HFF-Myc (cell line): ENCODE data around the gene TMUB1.

Source experiments
- DNase-seq: peaks from one replicate; pipeline ENCODE4 v3.0.0-alpha.2; 2011; ENCODE audit warnings: low read depth; ENCODE audit errors: extremely low read depth
- H3K4me3 ChIP-seq: replicated peaks from 2 replicates; pipeline ENCODE4 v1.5.1; 2011; ENCODE audit warnings: low read depth, mild to moderate bottlenecking, control low read depth, low read length
- TF ChIP-seq, protein P1 (sequence below): IDR thresholded peaks from 2 replicates; pipeline ENCODE4 v1.5.1; 2012; ENCODE audit warnings: mild to moderate bottlenecking, low read depth, low read length, control low read depth; ENCODE audit errors: missing control alignments

The TMUB1 gene

DNA sequence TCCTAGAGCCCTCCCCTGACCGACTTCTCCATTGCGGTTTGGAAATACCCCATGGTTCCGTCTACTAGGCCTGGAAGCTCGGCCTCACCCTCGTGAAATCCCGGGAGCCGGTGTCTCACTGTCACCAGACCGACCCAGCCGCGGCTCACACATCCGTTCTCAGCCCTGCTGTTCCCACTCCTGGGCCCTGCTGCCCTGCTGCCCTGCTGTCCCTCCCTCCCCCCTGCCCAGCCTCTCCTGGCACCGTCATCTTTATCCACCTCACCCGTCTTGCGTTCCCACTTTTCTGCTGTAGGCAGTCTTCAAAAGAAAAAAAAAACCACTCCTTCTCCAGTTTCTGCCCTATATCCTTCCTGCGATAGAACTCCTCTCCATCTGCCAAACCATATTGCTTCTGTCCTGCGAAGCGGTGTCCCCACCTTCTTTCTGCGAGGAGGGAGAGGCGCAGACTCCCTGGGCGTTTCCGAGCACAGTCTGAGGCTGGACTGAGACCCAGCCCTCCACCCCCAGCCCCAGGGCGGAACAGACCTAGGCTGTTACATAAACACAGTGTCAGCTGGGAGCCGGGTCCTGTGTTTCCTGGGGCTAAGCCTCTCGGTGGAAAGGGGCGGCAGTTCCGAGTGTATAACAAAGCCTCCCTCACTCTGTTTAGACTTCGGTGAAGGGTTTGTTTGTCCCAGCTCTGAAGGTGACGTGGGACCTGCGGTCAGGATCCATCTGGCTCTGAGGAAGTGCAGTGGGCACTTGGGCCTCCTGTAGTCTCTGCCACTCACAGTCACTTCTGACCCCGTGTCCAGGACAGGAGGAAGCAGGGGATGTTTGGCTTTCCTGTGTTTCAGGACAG is 5.8 kb upstream of the TMUB1 start:
- TF ChIP-seq, protein P1, sequence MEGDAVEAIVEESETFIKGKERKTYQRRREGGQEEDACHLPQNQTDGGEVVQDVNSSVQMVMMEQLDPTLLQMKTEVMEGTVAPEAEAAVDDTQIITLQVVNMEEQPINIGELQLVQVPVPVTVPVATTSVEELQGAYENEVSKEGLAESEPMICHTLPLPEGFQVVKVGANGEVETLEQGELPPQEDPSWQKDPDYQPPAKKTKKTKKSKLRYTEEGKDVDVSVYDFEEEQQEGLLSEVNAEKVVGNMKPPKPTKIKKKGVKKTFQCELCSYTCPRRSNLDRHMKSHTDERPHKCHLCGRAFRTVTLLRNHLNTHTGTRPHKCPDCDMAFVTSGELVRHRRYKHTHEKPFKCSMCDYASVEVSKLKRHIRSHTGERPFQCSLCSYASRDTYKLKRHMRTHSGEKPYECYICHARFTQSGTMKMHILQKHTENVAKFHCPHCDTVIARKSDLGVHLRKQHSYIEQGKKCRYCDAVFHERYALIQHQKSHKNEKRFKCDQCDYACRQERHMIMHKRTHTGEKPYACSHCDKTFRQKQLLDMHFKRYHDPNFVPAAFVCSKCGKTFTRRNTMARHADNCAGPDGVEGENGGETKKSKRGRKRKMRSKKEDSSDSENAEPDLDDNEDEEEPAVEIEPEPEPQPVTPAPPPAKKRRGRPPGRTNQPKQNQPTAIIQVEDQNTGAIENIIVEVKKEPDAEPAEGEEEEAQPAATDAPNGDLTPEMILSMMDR = no peak
- peak overlapping the region; percentile 97 for H3K4me3 ChIP-seq
- no peak for DNase-seq

GRCh38 chr7:151088019-151088855 is 4.9 kb upstream of the TMUB1 start:
- H3K4me3 ChIP-seq = peak overlapping the region; percentile 97
- TF ChIP-seq, protein P1 = no peak
- no peak for DNase-seq

GRCh38 chr7:151087245-151088018 is 4.1 kb upstream of the TMUB1 start:
- TF ChIP-seq, protein P1 = no peak
- DNase-seq = no peak
- H3K4me3 ChIP-seq = peak overlapping the region; percentile 97

DNA sequence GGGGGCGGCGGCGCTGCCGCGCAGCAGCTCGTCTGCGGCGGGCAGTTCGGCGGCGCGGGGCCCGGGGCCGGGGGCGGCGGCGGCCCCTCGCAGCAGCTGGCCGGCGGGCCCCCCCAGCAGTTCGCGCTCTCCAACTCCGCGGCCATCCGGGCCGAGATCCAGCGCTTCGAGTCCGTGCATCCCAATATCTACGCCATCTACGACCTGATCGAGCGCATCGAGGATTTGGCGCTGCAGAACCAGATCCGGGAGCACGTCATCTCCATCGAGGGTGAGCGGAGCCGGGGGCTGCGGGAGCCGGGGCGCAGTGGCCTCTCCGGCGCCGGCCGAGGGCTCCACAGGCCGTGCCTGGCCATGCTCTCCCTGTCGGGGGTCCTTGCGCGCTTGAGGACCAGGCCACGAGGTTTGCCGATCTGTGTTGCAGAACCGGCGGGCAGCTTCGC is 3.5 kb upstream of the TMUB1 start:
- no peak for DNase-seq
- peak overlapping the region; percentile 97 for H3K4me3 ChIP-seq
- TF ChIP-seq, protein P1 = no peak

- TF ChIP-seq, protein P1 = no peak
- DNase-seq = no peak
- H3K4me3 ChIP-seq = peak within 1 kb of the TSS; percentile 97
Measured at GRCh38 chr7:151085691-151086620, 2.7 kb upstream of the TMUB1 start, which contains the start of gene AGAP3. Gene AGAP3, plus strand, starts transcription at chr7:151086475. Its CDS starts 267 bp downstream, at chr7:151086742.
